GM13977 (cell line): ENCODE results near the gene SPDEF.

Experiments
- DNase-seq: peaks from one replicate; pipeline ENCODE4 v3.0.0; 2012; ENCODE audit warnings: low spot score
- CTCF ChIP-seq: IDR thresholded peaks from 2 replicates; pipeline ENCODE4 v1.5.1; 2012; ENCODE audit warnings: mild to moderate bottlenecking, control low read depth; ENCODE audit not compliant: insufficient read depth; ENCODE audit errors: extremely low read depth, missing control alignments
- in situ Hi-C: fragments of 300-500 bp; cut with MboI; formaldehyde crosslinking; loops from one replicate; pipeline ENCODE4 v1.12.0; 2022; ENCODE audit warnings: low sequenced_read_pairs, low pct_unique_long_range_greater_than_20kb, mixed read lengths, inconsistent platforms; ENCODE audit not compliant: unreplicated experiment

Gene SPDEF

DNA sequence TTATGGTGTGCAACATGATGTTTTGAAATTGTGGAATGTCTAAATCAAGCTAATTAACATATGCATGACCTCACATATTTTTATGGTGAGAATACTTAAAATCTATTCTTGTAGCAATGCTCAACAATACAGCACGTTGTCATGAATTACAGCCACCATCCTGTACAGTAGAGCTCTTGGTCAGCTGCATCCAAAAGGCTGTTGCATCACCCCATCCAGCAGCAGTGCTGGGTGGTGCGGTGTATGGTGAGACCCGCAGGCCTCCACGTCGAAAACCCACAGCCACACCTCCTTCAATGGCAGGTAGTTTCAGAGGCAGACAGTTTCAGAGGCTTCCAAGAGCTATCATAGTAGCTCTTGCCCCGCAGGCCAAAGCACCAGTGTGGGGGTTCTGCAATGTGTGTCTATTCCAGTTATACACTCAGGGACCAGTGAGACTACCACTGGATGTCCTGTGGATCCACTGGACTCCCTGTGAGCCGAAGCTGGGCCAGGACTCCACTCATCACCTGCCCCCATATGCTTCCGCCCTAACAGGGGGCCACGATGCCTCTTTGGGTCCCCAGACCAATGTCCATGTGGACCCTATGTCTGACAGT is 66.8 kb downstream of the SPDEF start:
- no peak for DNase-seq
- no peak for TF ChIP-seq CTCF
- in situ Hi-C loops, result no loop called here
